ENCODE measurements around the gene LYPD4.
A peak's percentile ranks its signal among the peaks of the same experiment; 100 is the strongest.
"Not testable (repeated sequence)": the region's sequence is repeated elsewhere in the genome, so short reads cannot be mapped to it uniquely, and the experiment has no call there.

LYPD4 gene

GRCh38 chr19:41795031-41795461 lies 49.4 kb downstream of the LYPD4 start:
- Histone ChIP-seq H3K36me3 (ENCODE audit: control insufficient read depth, insufficient read depth, low read length) (no peaks in the 10 kb centered on the region), H3K4me3 (replicated peaks; ENCODE audit: low read depth, low read length) (no peak overlapping the region), H3K27me3 (replicated peaks; ENCODE audit: control insufficient read depth, insufficient read depth, low read length) (no peaks in the 10 kb centered on the region; the same call in 1 of the 2 replicates)
- TF ChIP-seq CTCF (IDR thresholded peaks at IDR 0.05; ENCODE audit: insufficient read depth, low read length, poor library complexity, severe bottlenecking): peak; percentile 87
- no peak for DNase-seq (ENCODE audit: extremely low read depth, insufficient read length)

- no peak for DNase-seq (ENCODE audit: extremely low read depth, insufficient read length)
- Histone ChIP-seq H3K27me3 (replicated peaks; ENCODE audit: control insufficient read depth, insufficient read depth, low read length) (peaks cover 2% of the 10 kb centered on the region), H3K4me3 (replicated peaks; ENCODE audit: low read depth, low read length) (no peak overlapping the region), H3K36me3 (ENCODE audit: control insufficient read depth, insufficient read depth, low read length) (no peaks in the 10 kb centered on the region)
- no peak for TF ChIP-seq CTCF (IDR thresholded peaks at IDR 0.05; ENCODE audit: insufficient read depth, low read length, poor library complexity, severe bottlenecking)
Observed at GRCh38 chr19:41793414-41793727, 51.1 kb downstream of the LYPD4 start.

- DNase-seq (ENCODE audit: extremely low read depth, insufficient read length): peak; percentile 50
- peak; percentile 85 for TF ChIP-seq CTCF (IDR thresholded peaks at IDR 0.05; ENCODE audit: insufficient read depth, low read length, poor library complexity, severe bottlenecking)
- Histone ChIP-seq H3K36me3 (ENCODE audit: control insufficient read depth, insufficient read depth, low read length) (no peaks in the 10 kb centered on the region), H3K4me3 (replicated peaks; ENCODE audit: low read depth, low read length) (no peak overlapping the region), H3K27me3 (replicated peaks; ENCODE audit: control insufficient read depth, insufficient read depth, low read length) (peaks cover 2% of the 10 kb centered on the region)
Observed at GRCh38 chr19:41792513-41793413, 51.7 kb downstream of the LYPD4 start.

- not testable (repeated sequence) for H3K36me3 ChIP-seq (ENCODE audit: control insufficient read depth, insufficient read depth, low read length); H3K4me3 ChIP-seq (replicated peaks; ENCODE audit: low read depth, low read length); DNase-seq (ENCODE audit: extremely low read depth, insufficient read length); H3K27me3 ChIP-seq (replicated peaks; ENCODE audit: control insufficient read depth, insufficient read depth, low read length)
Observed at GRCh38 chr19:41789053-41789452, 55.4 kb downstream of the LYPD4 start.

- DNase-seq (ENCODE audit: extremely low read depth, insufficient read length); H3K27me3 ChIP-seq (replicated peaks; ENCODE audit: control insufficient read depth, insufficient read depth, low read length); H3K4me3 ChIP-seq (replicated peaks; ENCODE audit: low read depth, low read length); H3K36me3 ChIP-seq (ENCODE audit: control insufficient read depth, insufficient read depth, low read length): not testable (repeated sequence)
Observed at GRCh38 chr19:41788518-41788917, 56.0 kb downstream of the LYPD4 start.

All from GM06990 (cell line).